K562 treated with DMSO at 1 percent for 48 hours (cell line): ENCODE results near the gene MFN2. TPM values are rescaled to one million over a fixed set of nuclear protein-coding genes. Genes with fewer than 3 reads are reported as not detected.

Source experiments
- total RNA-seq: library from RNA; unstranded; fragments of 300-600 nt; gene quantifications from 2 replicates; pipeline ENCODE4 v1.2.3, GENCODE V29; 2022; ENCODE audit warnings: low replicate concordance; ENCODE audit errors: extremely low read depth

Gene MFN2
- total RNA-seq = 158 TPM in 1 of 2 replicates, not detected in the other

DNA sequence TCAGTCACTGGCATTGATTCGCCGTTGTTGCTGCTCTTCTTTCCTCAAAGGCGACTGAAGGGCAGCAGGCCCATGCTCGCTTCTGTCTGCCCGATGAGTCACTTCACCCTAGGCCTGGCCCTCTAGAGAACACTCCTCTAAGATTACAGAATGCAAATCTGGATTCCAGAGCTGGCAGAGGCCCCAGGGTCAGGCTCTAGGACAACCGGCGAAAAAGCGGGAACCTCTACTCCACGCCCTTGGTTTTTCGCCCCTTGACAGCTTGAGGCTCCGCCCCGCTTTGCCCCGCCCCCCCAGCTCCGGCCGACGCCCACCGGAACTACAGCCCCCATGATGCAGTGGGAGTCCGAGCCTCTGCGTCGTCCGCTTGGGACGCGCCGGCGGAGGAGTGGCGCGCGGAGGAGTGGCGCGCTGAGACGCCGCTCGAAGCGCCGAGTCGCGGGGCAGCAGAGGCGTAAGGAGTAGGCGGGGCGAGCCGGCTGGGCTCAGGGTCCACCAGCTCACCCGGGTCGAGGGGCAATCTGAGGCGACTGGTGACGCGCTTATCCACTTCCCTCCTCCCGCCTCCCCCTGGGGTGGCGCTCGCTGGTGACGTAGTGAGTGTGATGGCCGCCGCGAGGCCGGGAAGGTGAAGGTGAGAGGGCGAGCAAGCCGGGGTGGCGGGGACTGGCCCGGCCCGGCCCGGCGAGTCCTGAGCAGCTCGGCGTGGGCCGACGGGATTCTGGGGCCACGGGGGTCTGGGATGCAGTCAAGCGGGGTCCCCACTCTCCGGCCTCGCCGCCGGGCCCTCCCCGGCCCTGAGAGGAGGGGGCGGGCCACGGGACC, at the start of gene MFN2:
Gene MFN2 (plus strand): TSS at position 594 of the 825 bp plus-strand sequence. CDS start 8,725 bp downstream, outside the sequence.

DNA sequence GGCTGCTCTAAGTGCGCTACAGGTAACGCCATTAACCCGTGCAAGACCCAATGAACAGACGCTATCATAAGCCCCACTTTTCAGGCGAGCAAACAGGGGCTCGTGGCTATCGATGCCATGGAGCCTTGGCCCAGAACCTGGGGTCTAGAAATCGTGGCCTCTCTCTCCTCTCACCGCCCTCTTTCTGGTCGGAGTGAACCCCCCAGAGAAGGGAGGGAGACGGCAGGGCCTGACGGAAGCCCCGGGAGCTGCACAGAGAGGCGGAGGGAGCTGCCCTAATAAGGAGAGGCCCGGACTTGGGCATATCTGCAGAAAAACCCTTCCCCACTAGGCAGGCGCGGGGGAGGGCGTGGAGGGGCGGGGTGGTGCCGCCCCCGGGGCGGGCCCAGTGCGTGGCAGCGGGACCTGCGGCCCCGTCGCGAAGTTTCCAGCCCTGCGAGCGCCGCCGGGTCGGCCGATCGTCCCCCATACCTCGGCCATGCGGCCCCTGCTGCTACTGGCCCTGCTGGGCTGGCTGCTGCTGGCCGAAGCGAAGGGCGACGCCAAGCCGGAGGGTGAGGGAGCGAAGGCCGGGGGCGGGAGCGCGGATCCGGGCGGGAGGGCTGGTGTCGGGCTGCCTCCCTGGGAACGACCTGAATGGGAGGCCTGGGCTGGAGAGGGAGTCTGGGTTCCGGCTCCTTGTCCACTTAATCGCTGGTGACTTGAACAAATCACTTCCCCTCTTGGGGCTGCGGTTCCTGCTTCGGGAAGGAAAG, 45.8 kb upstream of the MFN2 start, which contains the start of gene PLOD1:
Gene PLOD1 (plus strand): TSS at position 416 of the 755 bp plus-strand sequence. CDS start 63 bp downstream, at position 479.

Other genes with a start within 250 kb of the MFN2 start
- gene AGTRAP, start 244.3 kb upstream of the MFN2 start, total RNA-seq = not detected in 2 replicates
- not detected in 2 replicates for gene C1orf167, start 218.3 kb upstream of the MFN2 start, total RNA-seq
- gene MTHFR, start 174.5 kb upstream of the MFN2 start, total RNA-seq = 205 and 232 TPM in 2 replicates
- gene CLCN6, start 174.3 kb upstream of the MFN2 start, total RNA-seq = not detected in 2 replicates
- gene NPPA, start 132.7 kb upstream of the MFN2 start, total RNA-seq = not detected in 2 replicates
- not detected in 2 replicates for gene NPPB, start 121.5 kb upstream of the MFN2 start, total RNA-seq
- not detected in 2 replicates for gene KIAA2013, start 54.0 kb upstream of the MFN2 start, total RNA-seq
- not detected in 2 replicates for gene PLOD1, start 45.7 kb upstream of the MFN2 start, total RNA-seq
- gene MIIP, start 39.1 kb downstream of the MFN2 start, total RNA-seq = not detected in 2 replicates
- gene TNFRSF8, start 82.9 kb downstream of the MFN2 start, total RNA-seq = not detected in 2 replicates
- gene TNFRSF1B, start 186.5 kb downstream of the MFN2 start, total RNA-seq = 361 TPM in 1 of 2 replicates, not detected in the other
- gene VPS13D, start 249.6 kb downstream of the MFN2 start, total RNA-seq = not detected in 2 replicates